Vagina (tissue), 2 donors: ENCODE results near the gene GABRP. TPM values are rescaled to one million over a fixed set of nuclear protein-coding genes. Genes with fewer than 3 reads are reported as not detected.

ENCODE experiments used
- DNase-seq, 2 donors: peaks; one replicate each; pipeline ENCODE4 v3.0.0-alpha.2; 2017; ENCODE audit errors: extremely low spot score in 2 of 2
- H3K27ac ChIP-seq: fragments of 200-600 bp; sonication (generic); one replicate; pipeline ENCODE4 v1.5.1; 2019
- H3K27me3 ChIP-seq: fragments of 200-600 bp; sonication (generic); one replicate; pipeline ENCODE4 v1.5.1; 2019
- H3K36me3 ChIP-seq, 2 donors: fragments of 200-600 bp; sonication (generic); one replicate each; pipeline ENCODE4 v1.5.1; 2017 to 2019
- H3K4me1 ChIP-seq: fragments of 200-600 bp; sonication (generic); one replicate; pipeline ENCODE4 v1.5.1; 2019
- H3K4me3 ChIP-seq, 2 donors: fragments of 200-600 bp; sonication (generic); 1 replicate in 1 of 2; 2 replicates in 1 of 2; pipeline ENCODE4 v1.5.1; 2016 to 2019
- H3K9me3 ChIP-seq: fragments of 200-600 bp; sonication (generic); one replicate; pipeline ENCODE4 v1.5.1; 2019
- POLR2A ChIP-seq, 2 donors: fragments of 450-650 bp; IDR thresholded peaks; one replicate each; pipeline ENCODE4 v1.6.1; 2017; ENCODE audit warnings: antibody characterized with exemption in 2 of 2, mild to moderate bottlenecking in 2 of 2, moderate library complexity in 2 of 2
- POLR2AphosphoS5 ChIP-seq, 2 donors: sonication (generic); formaldehyde crosslinking; IDR thresholded peaks; one replicate each; pipeline ENCODE4 v1.9.0; 2017; ENCODE audit warnings: antibody characterized with exemption in 2 of 2, mild to moderate bottlenecking in 2 of 2, low read depth in 1 of 2; ENCODE audit not compliant: insufficient read depth in 1 of 2
- intact Hi-C: fragments of 100-400 bp; cut with DNase I; formaldehyde crosslinking; loops from one replicate; pipeline ENCODE4 v1.15.1; 2023
- total RNA-seq: library from RNA; depleted of rRNA; stranded (reverse); fragments of >200 nt; gene quantifications from one replicate; pipeline ENCODE4 v1.2.3, GENCODE V29; 2016
- TF ChIP-seq, protein P1 (sequence below), 3 experiments: fragments of 450-650 bp in 2 of 3; fragments of 200-600 bp in 1 of 3; sonication (generic) in 1 of 3; IDR thresholded peaks; one replicate each; pipeline ENCODE4 v1.5.1; 2017 to 2019; ENCODE audit warnings: antibody characterized with exemption in 3 of 3, mild to moderate bottlenecking in 2 of 3, moderate library complexity in 2 of 3

GABRP gene
- total RNA-seq, 1 donor from 2014 or later, result 20.6 TPM

- H3K27ac ChIP-seq, result no peak overlapping the region
- no peaks in the 10 kb centered on the region for H3K27me3 ChIP-seq
- TF ChIP-seq POLR2AphosphoS5 (IDR thresholded peaks at IDR 0.05; ENCODE audit: insufficient read depth in 1 of 2, low read depth in 1 of 2), result no peak
- no peak for TF ChIP-seq POLR2A (IDR thresholded peaks at IDR 0.05)
- TF ChIP-seq, protein P1, sequence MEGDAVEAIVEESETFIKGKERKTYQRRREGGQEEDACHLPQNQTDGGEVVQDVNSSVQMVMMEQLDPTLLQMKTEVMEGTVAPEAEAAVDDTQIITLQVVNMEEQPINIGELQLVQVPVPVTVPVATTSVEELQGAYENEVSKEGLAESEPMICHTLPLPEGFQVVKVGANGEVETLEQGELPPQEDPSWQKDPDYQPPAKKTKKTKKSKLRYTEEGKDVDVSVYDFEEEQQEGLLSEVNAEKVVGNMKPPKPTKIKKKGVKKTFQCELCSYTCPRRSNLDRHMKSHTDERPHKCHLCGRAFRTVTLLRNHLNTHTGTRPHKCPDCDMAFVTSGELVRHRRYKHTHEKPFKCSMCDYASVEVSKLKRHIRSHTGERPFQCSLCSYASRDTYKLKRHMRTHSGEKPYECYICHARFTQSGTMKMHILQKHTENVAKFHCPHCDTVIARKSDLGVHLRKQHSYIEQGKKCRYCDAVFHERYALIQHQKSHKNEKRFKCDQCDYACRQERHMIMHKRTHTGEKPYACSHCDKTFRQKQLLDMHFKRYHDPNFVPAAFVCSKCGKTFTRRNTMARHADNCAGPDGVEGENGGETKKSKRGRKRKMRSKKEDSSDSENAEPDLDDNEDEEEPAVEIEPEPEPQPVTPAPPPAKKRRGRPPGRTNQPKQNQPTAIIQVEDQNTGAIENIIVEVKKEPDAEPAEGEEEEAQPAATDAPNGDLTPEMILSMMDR (IDR thresholded peaks at IDR 0.05), result no peak
- H3K9me3 ChIP-seq, result no peaks in the 10 kb centered on the region
- no peaks in the 10 kb centered on the region for H3K4me1 ChIP-seq
- H3K36me3 ChIP-seq, result no peaks in the 10 kb centered on the region
- intact Hi-C loops, result no loop called here
- H3K4me3 ChIP-seq, result no peak overlapping the region
- no peak for DNase-seq
These were observed 28.2 kb downstream of the GABRP start for GRCh38 chr5:170811719-170812118.

DNA sequence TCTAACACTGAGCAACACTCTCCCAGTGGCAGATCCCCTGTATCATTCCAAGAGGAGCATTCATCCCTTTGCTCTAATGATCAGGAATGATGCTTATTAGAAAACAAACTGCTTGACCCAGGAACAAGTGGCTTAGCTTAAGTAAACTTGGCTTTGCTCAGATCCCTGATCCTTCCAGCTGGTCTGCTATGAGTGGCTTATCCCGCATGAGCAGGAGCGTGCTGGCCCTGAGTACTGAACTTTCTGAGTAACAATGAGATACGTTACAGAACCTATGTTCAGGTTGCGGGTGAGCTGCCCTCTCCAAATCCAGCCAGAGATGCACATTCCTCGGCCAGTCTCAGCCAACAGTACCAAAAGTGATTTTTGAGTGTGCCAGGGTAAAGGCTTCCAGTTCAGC is 29.7 kb downstream of the GABRP start:
- no peaks in the 10 kb centered on the region for H3K27me3 ChIP-seq
- H3K4me3 ChIP-seq, result no peak overlapping the region
- intact Hi-C loops, result no loop called here
- no peaks in the 10 kb centered on the region for H3K4me1 ChIP-seq
- H3K36me3 ChIP-seq, result no peaks in the 10 kb centered on the region
- no peak for DNase-seq
- H3K9me3 ChIP-seq, result no peaks in the 10 kb centered on the region
- no peak overlapping the region for H3K27ac ChIP-seq
- TF ChIP-seq POLR2A (IDR thresholded peaks at IDR 0.05), result no peak
- TF ChIP-seq, protein P1 (IDR thresholded peaks at IDR 0.05), result no peak
- no peak for TF ChIP-seq POLR2AphosphoS5 (IDR thresholded peaks at IDR 0.05; ENCODE audit: insufficient read depth in 1 of 2, low read depth in 1 of 2)

- Histone ChIP-seq H3K4me3 (no peak overlapping the region), H3K27ac (no peak overlapping the region), H3K36me3 (no peaks in the 10 kb centered on the region), H3K4me1 (no peaks in the 10 kb centered on the region), H3K27me3 (no peaks in the 10 kb centered on the region), H3K9me3 (no peaks in the 10 kb centered on the region)
- intact Hi-C loops, result no loop called here
- no peak for TF ChIP-seq POLR2AphosphoS5 (IDR thresholded peaks at IDR 0.05; ENCODE audit: insufficient read depth in 1 of 2, low read depth in 1 of 2)
- no peak for TF ChIP-seq POLR2A (IDR thresholded peaks at IDR 0.05)
- TF ChIP-seq, protein P1 (IDR thresholded peaks at IDR 0.05), result no peak
- no peak for DNase-seq
These were observed 33.7 kb downstream of the GABRP start for GRCh38 chr5:170817195-170817594.

GRCh38 chr5:170818232-170818631 is 34.7 kb downstream of the GABRP start:
- Histone ChIP-seq H3K27ac (no peak overlapping the region), H3K4me1 (no peaks in the 10 kb centered on the region), H3K27me3 (no peaks in the 10 kb centered on the region), H3K9me3 (no peaks in the 10 kb centered on the region), H3K36me3 (no peaks in the 10 kb centered on the region), H3K4me3 (no peak overlapping the region)
- TF ChIP-seq POLR2A (IDR thresholded peaks at IDR 0.05) (no peak), POLR2AphosphoS5 (IDR thresholded peaks at IDR 0.05; ENCODE audit: insufficient read depth in 1 of 2, low read depth in 1 of 2) (no peak)
- TF ChIP-seq, protein P1 (IDR thresholded peaks at IDR 0.05), result no peak
- DNase-seq, result no peak
- intact Hi-C loops, result no loop called here

GRCh38 chr5:170819824-170820223 is 36.3 kb downstream of the GABRP start:
- no peak for DNase-seq
- Histone ChIP-seq H3K9me3 (no peaks in the 10 kb centered on the region), H3K4me1 (no peaks in the 10 kb centered on the region), H3K27me3 (no peaks in the 10 kb centered on the region), H3K36me3 (no peaks in the 10 kb centered on the region), H3K27ac (no peak overlapping the region), H3K4me3 (no peak overlapping the region)
- intact Hi-C loops, result no loop called here
- TF ChIP-seq POLR2AphosphoS5 (IDR thresholded peaks at IDR 0.05; ENCODE audit: insufficient read depth in 1 of 2, low read depth in 1 of 2), result no peak
- TF ChIP-seq, protein P1 (IDR thresholded peaks at IDR 0.05), result no peak
- no peak for TF ChIP-seq POLR2A (IDR thresholded peaks at IDR 0.05)
